SK-N-SH (cell line): Measurements from ENCODE around the gene COX14. TPM values are rescaled to one million over a fixed set of nuclear protein-coding genes. Genes with fewer than 3 reads are reported as not detected.

ENCODE experiments used
- CTCF ChIA-PET: fragments of 300-600, 350-600 bp; formaldehyde crosslinking; extraction: SDS; loops from one replicate; lab custom pipeline; 2021; lab: Yijun Ruan, JAX
- POLR2A ChIA-PET: fragments of 350-600 bp; sonication (Branson Sonifier 250); formaldehyde crosslinking; extraction: SDS; loops from one replicate; lab custom pipeline; 2020; ENCODE audit warnings: antibody characterized with exemption, inconsistent platforms; lab: Yijun Ruan, JAX
- DNase-seq: peaks from one replicate; pipeline ENCODE4 v3.0.0; 2012
- H2AFZ ChIP-seq: fragments of 200-600 bp; sonication (generic); 2 replicates; pipeline ENCODE4 v1.8.1; 2016; ENCODE audit warnings: antibody characterized with exemption, mild to moderate bottlenecking, low read depth
- H3F3A ChIP-seq: fragments of 200-600 bp; sonication (generic); replicated peaks from 2 replicates; pipeline ENCODE3; 2016; ENCODE audit warnings: antibody characterized with exemption, mild to moderate bottlenecking; ENCODE audit not compliant: insufficient read depth
- H3K27ac ChIP-seq, 2 experiments: fragments of 200-500 bp in 1 of 2; fragments of 200-600 bp in 1 of 2; sonication (Bioruptor generic) in 1 of 2; sonication (generic), shearing (Covaris generic) in 1 of 2; 2 replicates each; pipeline versions ENCODE4 v1.5.1 to v1.6.1; 2014 to 2016; ENCODE audit warnings: low read depth in 2 of 2, inconsistent platforms in 1 of 2, low read length in 1 of 2, mild to moderate bottlenecking in 1 of 2, mixed read lengths in 1 of 2
- H3K27me3 ChIP-seq: fragments of 200-600 bp; sonication (generic), shearing (Covaris generic); 2 replicates; pipeline ENCODE4 v1.6.1; 2016; ENCODE audit warnings: mixed run types; ENCODE audit not compliant: insufficient read depth
- H3K36me3 ChIP-seq, 2 experiments: fragments of 200-500 bp in 1 of 2; fragments of 200-600 bp in 1 of 2; sonication (Bioruptor generic) in 1 of 2; sonication (generic) in 1 of 2; replicated peaks in 1 of 2; 2 replicates each; pipeline versions ENCODE3 to v1.5.1; 2014 to 2016; ENCODE audit warnings: low read length in 1 of 2, mild to moderate bottlenecking in 1 of 2; ENCODE audit not compliant: insufficient read depth in 2 of 2, control insufficient read depth in 1 of 2
- H3K4me1 ChIP-seq, 2 experiments: fragments of 200-500 bp in 1 of 2; fragments of 200-600 bp in 1 of 2; sonication (Bioruptor generic) in 1 of 2; sonication (generic), shearing (Covaris generic) in 1 of 2; 2 replicates each; pipeline versions ENCODE4 v1.5.1 to v1.6.1; 2014 to 2016; ENCODE audit warnings: low read depth in 1 of 2, low read length in 1 of 2, mixed run types in 1 of 2; ENCODE audit not compliant: insufficient read depth in 2 of 2, control insufficient read depth in 1 of 2
- H3K4me2 ChIP-seq: fragments of 200-600 bp; sonication (generic), shearing (Covaris generic); 2 replicates; pipeline ENCODE4 v1.6.1; 2017; ENCODE audit warnings: mixed run types
- H3K4me3 ChIP-seq, 2 experiments: fragments of 200-500 bp in 1 of 2; fragments of 200-600 bp in 1 of 2; sonication (Bioruptor generic) in 1 of 2; sonication (generic), shearing (Covaris generic) in 1 of 2; 2 replicates each; pipeline versions ENCODE4 v1.5.1 to v1.8.1; 2014 to 2016; ENCODE audit warnings: low read depth in 2 of 2, inconsistent platforms in 1 of 2, low read length in 1 of 2, mild to moderate bottlenecking in 1 of 2, mixed read lengths in 1 of 2, moderate library complexity in 1 of 2
- H3K79me2 ChIP-seq: fragments of 200-600 bp; sonication (generic); 2 replicates; pipeline ENCODE4 v1.8.1; 2017; ENCODE audit warnings: mild to moderate bottlenecking; ENCODE audit not compliant: insufficient read depth
- H3K9ac ChIP-seq: fragments of 200-600 bp; sonication (generic); 2 replicates; pipeline ENCODE4 v1.6.1; 2017; ENCODE audit warnings: mixed run types
- H3K9me2 ChIP-seq: fragments of 200-600 bp; sonication (generic); 2 replicates; pipeline ENCODE4 v1.6.1; 2017; ENCODE audit warnings: mixed run types
- H3K9me3 ChIP-seq: fragments of 200-600 bp; sonication (generic); 2 replicates; pipeline ENCODE4 v1.6.1; 2017; ENCODE audit warnings: mixed run types, mild to moderate bottlenecking, moderate library complexity
- H4K20me1 ChIP-seq: fragments of 200-600 bp; sonication (generic); 2 replicates; pipeline ENCODE4 v1.6.1; 2017; ENCODE audit warnings: mild to moderate bottlenecking, mixed run types; ENCODE audit not compliant: insufficient read depth
- ELF1 ChIP-seq: IDR thresholded peaks from 2 replicates; pipeline ENCODE4 v1.4.0; 2012
- EZH2phosphoT487 ChIP-seq: fragments of 200-600 bp; sonication (generic); IDR thresholded peaks from 2 replicates; pipeline ENCODE4 v1.6.1; 2017; ENCODE audit warnings: low read depth, mixed run types, mild to moderate bottlenecking, antibody characterized with exemption, moderate library complexity, borderline replicate concordance
- FOSL2 ChIP-seq: IDR thresholded peaks from 2 replicates; pipeline ENCODE4 v1.4.0; 2012; ENCODE audit warnings: low read depth, mild to moderate bottlenecking, moderate library complexity, borderline replicate concordance
- FOXJ3 ChIP-seq: sonication (generic); formaldehyde crosslinking; IDR thresholded peaks from 2 replicates; pipeline ENCODE4 v1.5.1; 2020; ENCODE audit warnings: mild to moderate bottlenecking, missing genetic modification reagents
- FOXM1 ChIP-seq: IDR thresholded peaks from 2 replicates; pipeline ENCODE4 v1.4.0; 2012; ENCODE audit warnings: low read depth, mild to moderate bottlenecking
- GABPA ChIP-seq: IDR thresholded peaks from 2 replicates; pipeline ENCODE4 v1.4.0; 2012; ENCODE audit warnings: low read depth, mild to moderate bottlenecking
- GATA2 ChIP-seq: sonication (generic); formaldehyde crosslinking; IDR thresholded peaks from 2 replicates; pipeline ENCODE4 v1.5.0; 2020; ENCODE audit warnings: mild to moderate bottlenecking, missing genetic modification reagents
- IRF3 ChIP-seq: fragments of 150-350 bp; IDR thresholded peaks from 2 replicates; pipeline ENCODE4 v1.6.1; 2016; ENCODE audit warnings: mild to moderate bottlenecking, low read depth, low read length
- JUND ChIP-seq: IDR thresholded peaks from 2 replicates; pipeline ENCODE4 v1.4.0; 2012
- MXI1 ChIP-seq: IDR thresholded peaks from 2 replicates; pipeline ENCODE4 v1.6.1; 2012; ENCODE audit warnings: mild to moderate bottlenecking, low read depth, low read length, improper control_type of control experiment
- NRF1 ChIP-seq: IDR thresholded peaks from 2 replicates; pipeline ENCODE4 v1.6.1; 2012; ENCODE audit warnings: low read depth, mild to moderate bottlenecking, low read length
- POLR2AphosphoS5 ChIP-seq: IDR thresholded peaks from 2 replicates; pipeline ENCODE4 v1.6.1; 2012; ENCODE audit warnings: low read depth, low read length
- RCOR1 ChIP-seq: fragments of 150-350 bp; IDR thresholded peaks from 2 replicates; pipeline ENCODE4 v1.6.1; 2017; ENCODE audit warnings: antibody characterized with exemption, low read length
- RFX5 ChIP-seq: IDR thresholded peaks from 2 replicates; pipeline ENCODE4 v1.6.1; 2012; ENCODE audit warnings: mild to moderate bottlenecking, improper control_type of control experiment, low read length
- RXRA ChIP-seq: IDR thresholded peaks from 2 replicates; pipeline ENCODE4 v1.4.0; 2012; ENCODE audit warnings: low read depth, mild to moderate bottlenecking, borderline replicate concordance
- SMC3 ChIP-seq: IDR thresholded peaks from 2 replicates; pipeline ENCODE4 v1.6.1; 2012; ENCODE audit warnings: low read depth, low read length, improper control_type of control experiment
- TCF12 ChIP-seq: IDR thresholded peaks from 2 replicates; pipeline ENCODE4 v1.4.0; 2012
- USF1 ChIP-seq: IDR thresholded peaks from 2 replicates; pipeline ENCODE4 v1.4.0; 2012; ENCODE audit warnings: low read depth, borderline replicate concordance
- YY1 ChIP-seq: IDR thresholded peaks from 2 replicates; pipeline ENCODE4 v1.4.0; 2012; ENCODE audit warnings: low read depth, mild to moderate bottlenecking
- WGBS: methylation state at CpG from one replicate; pipeline ENCODE4 v1.1.6; 2017; ENCODE audit warnings: low lambda C conversion rate; 5-methylcytosine and 5-hydroxymethylcytosine counted together
- polyA plus RNA-seq, 3 experiments: library from polyadenylated mRNA; depleted of rRNA; stranded (reverse); fragments of >200 nt; gene quantifications; 2 replicates each; pipeline ENCODE4 v1.2.3, GENCODE V29; 2012
- TF ChIP-seq, protein P1 (sequence below): IDR thresholded peaks from 2 replicates; pipeline ENCODE4; 2012

The COX14 gene
- polyA plus RNA-seq, 1 of the 3 experiments (the other 2 are of a cell fraction): 204 TPM

GRCh38 chr12:50119387-50119786, 7.4 kb downstream of the COX14 start:
- Histone ChIP-seq H3K9me2 (no peaks in the 10 kb centered on the region), H3F3A (no peaks in the 10 kb centered on the region), H3K9ac (no peak overlapping the region), H3K36me3 (peaks cover 15 to 29% of the 10 kb centered on the region in 2 experiments), H4K20me1 (no peaks in the 10 kb centered on the region), H3K4me1 (no peaks in the 10 kb centered on the region), H3K79me2 (peaks cover 52% of the 10 kb centered on the region), H3K27me3 (no peaks in the 10 kb centered on the region), H3K4me3 (no peak overlapping the region), H2AFZ (no peak overlapping the region), H3K4me2 (no peak overlapping the region), H3K9me3 (no peaks in the 10 kb centered on the region), H3K27ac (no peak overlapping the region)
- WGBS: 100% methylated on average over 2 of the region's 2 CpGs
- ChIA-PET POLR2A (no interaction called here), CTCF (interaction anchor here (1.0 to 1.6 kb wide), 3 partner anchors 11 to 152 kb away, joined by 3 to 5 read pairs (median 4); no protein-coding TSS in a partner anchor)
- DNase-seq: no peak
- TF ChIP-seq FOXJ3 (CRISPR knock-in tag) (no peak), SMC3 (no peak), NRF1 (no peak), FOSL2 (no peak), FOXM1 (no peak), GABPA (no peak), JUND (no peak), RCOR1 (no peak), POLR2AphosphoS5 (no peak), EZH2phosphoT487 (no peak), TCF12 (no peak), ELF1 (no peak), GATA2 (CRISPR knock-in tag) (no peak)

DNA sequence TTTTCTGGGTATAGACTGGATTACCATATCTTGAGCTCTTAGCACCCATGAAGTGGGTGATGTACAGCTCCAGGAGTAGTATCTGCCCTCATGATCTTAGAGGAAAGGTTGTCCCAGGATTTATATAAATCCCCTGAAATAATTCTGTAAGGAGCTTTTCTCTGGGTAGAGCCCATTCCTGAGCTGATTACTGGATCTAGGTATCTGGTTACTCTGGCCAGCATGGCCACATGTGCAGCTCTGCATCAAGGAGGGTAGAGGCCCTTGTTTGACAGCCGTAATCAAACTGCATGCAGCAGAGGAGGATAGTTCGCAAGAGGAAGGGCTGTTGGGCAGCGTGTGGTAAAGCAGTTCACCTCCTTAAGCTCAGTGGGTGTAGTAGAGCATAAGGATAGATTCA, 8.5 kb downstream of the COX14 start:
- peaks cover under 1% of the 10 kb centered on the region for H3F3A ChIP-seq
- no peak overlapping the region for H3K4me2 ChIP-seq
- H3K79me2 ChIP-seq: peaks cover 47% of the 10 kb centered on the region
- POLR2A ChIA-PET: interaction anchor here (0.8 to 1.1 kb wide), 2 partner anchors 8 to 36 kb away, joined by 3 read pairs; partner anchors contain the start of gene COX14
- H3K9me2 ChIP-seq: no peaks in the 10 kb centered on the region
- no peak for DNase-seq
- H3K9ac ChIP-seq: no peak overlapping the region
- peaks cover 15 to 27% of the 10 kb centered on the region in 2 experiments for H3K36me3 ChIP-seq
- no peak overlapping the region for H3K27ac ChIP-seq
- no peak overlapping the region for H3K4me3 ChIP-seq
- WGBS: 95% methylated on average over 3 of the region's 3 CpGs
- no peaks in the 10 kb centered on the region for H3K4me1 ChIP-seq
- no peaks in the 10 kb centered on the region for H3K27me3 ChIP-seq
- CTCF ChIA-PET: interaction anchor here (1.2 to 10.9 kb wide), 3 partner anchors 9 to 55 kb away, joined by 3 to 84 read pairs (median 6); partner anchors contain the start of genes COX14 and SMARCD1
- H4K20me1 ChIP-seq: no peaks in the 10 kb centered on the region
- TF ChIP-seq NRF1: no peak
- TF ChIP-seq FOXM1: no peak
- TF ChIP-seq MXI1: no peak
- TF ChIP-seq RCOR1: no peak
- TF ChIP-seq, protein P1, sequence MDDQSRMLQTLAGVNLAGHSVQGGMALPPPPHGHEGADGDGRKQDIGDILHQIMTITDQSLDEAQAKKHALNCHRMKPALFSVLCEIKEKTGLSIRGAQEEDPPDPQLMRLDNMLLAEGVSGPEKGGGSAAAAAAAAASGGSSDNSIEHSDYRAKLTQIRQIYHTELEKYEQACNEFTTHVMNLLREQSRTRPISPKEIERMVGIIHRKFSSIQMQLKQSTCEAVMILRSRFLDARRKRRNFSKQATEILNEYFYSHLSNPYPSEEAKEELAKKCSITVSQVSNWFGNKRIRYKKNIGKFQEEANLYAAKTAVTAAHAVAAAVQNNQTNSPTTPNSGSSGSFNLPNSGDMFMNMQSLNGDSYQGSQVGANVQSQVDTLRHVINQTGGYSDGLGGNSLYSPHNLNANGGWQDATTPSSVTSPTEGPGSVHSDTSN: no peak
- TF ChIP-seq RXRA: no peak
- TF ChIP-seq GABPA: no peak
- TF ChIP-seq USF1: no peak
- no peak for TF ChIP-seq YY1
- TF ChIP-seq FOXJ3 (CRISPR knock-in tag): no peak
- no peak for TF ChIP-seq FOSL2
- TF ChIP-seq RFX5: no peak
- no peak for TF ChIP-seq IRF3
- TF ChIP-seq, all 33 proteins: peak for 0
- Histone ChIP-seq H3K9me3 (no peaks in the 10 kb centered on the region), H2AFZ (no peak overlapping the region)
